Measurements from ENCODE around the gene STAB1.

DNA sequence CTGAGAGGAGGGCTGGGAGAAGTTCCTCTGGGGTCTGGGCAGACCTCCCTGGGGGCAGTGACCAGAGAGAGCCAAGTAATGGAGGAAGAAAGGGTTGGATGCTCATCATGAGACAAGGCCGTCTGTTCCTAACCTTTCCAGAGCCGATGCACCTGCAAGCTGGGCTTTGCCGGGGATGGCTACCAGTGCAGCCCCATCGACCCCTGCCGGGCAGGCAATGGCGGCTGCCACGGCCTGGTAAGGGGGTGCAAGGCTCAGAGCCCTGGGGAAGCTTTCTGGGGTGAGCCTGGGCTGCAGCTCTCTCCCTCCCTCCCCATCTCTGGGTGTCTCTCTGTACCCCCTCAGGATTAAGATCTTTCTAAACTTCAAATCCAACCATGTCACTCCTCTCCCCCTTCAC is 16.4 kb downstream of the STAB1 start:
- TF ChIP-seq, protein P1, sequence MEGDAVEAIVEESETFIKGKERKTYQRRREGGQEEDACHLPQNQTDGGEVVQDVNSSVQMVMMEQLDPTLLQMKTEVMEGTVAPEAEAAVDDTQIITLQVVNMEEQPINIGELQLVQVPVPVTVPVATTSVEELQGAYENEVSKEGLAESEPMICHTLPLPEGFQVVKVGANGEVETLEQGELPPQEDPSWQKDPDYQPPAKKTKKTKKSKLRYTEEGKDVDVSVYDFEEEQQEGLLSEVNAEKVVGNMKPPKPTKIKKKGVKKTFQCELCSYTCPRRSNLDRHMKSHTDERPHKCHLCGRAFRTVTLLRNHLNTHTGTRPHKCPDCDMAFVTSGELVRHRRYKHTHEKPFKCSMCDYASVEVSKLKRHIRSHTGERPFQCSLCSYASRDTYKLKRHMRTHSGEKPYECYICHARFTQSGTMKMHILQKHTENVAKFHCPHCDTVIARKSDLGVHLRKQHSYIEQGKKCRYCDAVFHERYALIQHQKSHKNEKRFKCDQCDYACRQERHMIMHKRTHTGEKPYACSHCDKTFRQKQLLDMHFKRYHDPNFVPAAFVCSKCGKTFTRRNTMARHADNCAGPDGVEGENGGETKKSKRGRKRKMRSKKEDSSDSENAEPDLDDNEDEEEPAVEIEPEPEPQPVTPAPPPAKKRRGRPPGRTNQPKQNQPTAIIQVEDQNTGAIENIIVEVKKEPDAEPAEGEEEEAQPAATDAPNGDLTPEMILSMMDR (IDR thresholded peaks at IDR 0.05; ENCODE audit: low read depth, low read length, poor library complexity, severe bottlenecking), result no peak
- TF ChIP-seq EZH2phosphoT487 (IDR thresholded peaks at IDR 0.05; ENCODE audit: borderline replicate concordance, low read length), result no peak
